ENCODE measurements around the gene MARCHF3. TPM values are rescaled to one million over a fixed set of nuclear protein-coding genes. Genes with fewer than 3 reads are reported as not detected.
"Not testable (repeated sequence)": the region's sequence is repeated elsewhere in the genome, so short reads cannot be mapped to it uniquely, and the experiment has no call there.

Gene MARCHF3
- total RNA-seq, 2 experiments from 2014 or later, result 0.73 to 1.6 TPM

GRCh38 chr5:126848253-126848652 is 182.1 kb downstream of the MARCHF3 start:
- no peak overlapping the region for H3K4me3 Mint-ChIP-seq
- DNase-seq (no peak), ATAC-seq (no peak)
- no peak overlapping the region for H3K27ac Mint-ChIP-seq
- peaks cover 50% of the 10 kb centered on the region for H3K4me1 Mint-ChIP-seq
- peaks cover 15% of the 10 kb centered on the region for H3K36me3 Mint-ChIP-seq
- H3K27me3 Mint-ChIP-seq, result no peaks in the 10 kb centered on the region
- no peaks in the 10 kb centered on the region for H3K9me3 Mint-ChIP-seq (ENCODE audit: low read depth)
- CTCF ChIA-PET, result no interaction called here

DNA sequence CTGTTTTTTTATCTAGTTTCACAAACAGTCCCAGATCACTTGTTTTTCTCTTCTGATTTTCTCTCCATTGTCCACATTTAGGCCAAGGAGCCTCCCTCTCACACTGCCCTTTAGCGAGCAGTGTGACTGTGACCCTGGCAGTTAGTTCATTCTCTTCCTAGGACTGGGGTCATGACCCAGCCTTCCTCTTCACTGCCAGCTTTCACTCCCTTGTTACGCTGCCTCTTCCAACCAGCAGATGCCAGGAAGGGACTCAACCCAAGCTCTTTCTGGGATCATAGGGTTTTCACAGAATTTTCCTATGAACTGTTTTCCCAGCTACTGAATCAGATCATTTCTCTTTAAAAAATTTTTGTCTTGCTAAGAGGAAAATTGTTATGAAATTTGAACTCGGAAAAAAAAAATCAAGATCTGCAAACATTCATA is 182.5 kb downstream of the MARCHF3 start:
- Mint-ChIP-seq H3K9me3 (ENCODE audit: low read depth) (no peaks in the 10 kb centered on the region), H3K4me1 (peaks cover 48% of the 10 kb centered on the region)
- CTCF ChIA-PET, result no interaction called here

GRCh38 chr5:126847456-126847820 is 182.9 kb downstream of the MARCHF3 start:
- DNase-seq, result no peak
- Mint-ChIP-seq H3K27ac (no peak overlapping the region), H3K4me1 (peaks cover 43% of the 10 kb centered on the region), H3K27me3 (no peaks in the 10 kb centered on the region), H3K4me3 (no peak overlapping the region), H3K36me3 (peaks cover 13% of the 10 kb centered on the region), H3K9me3 (ENCODE audit: low read depth) (no peaks in the 10 kb centered on the region)
- CTCF ChIA-PET, result no interaction called here
- no peak for ATAC-seq

More for the DNA sequence above, 182.5 kb downstream of the MARCHF3 start:
- no peak for DNase-seq
- peaks cover 15% of the 10 kb centered on the region for H3K36me3 Mint-ChIP-seq
- no peak overlapping the region for H3K4me3 Mint-ChIP-seq
- H3K27ac Mint-ChIP-seq, result no peak overlapping the region
- no peaks in the 10 kb centered on the region for H3K27me3 Mint-ChIP-seq
- no peak for ATAC-seq

DNA sequence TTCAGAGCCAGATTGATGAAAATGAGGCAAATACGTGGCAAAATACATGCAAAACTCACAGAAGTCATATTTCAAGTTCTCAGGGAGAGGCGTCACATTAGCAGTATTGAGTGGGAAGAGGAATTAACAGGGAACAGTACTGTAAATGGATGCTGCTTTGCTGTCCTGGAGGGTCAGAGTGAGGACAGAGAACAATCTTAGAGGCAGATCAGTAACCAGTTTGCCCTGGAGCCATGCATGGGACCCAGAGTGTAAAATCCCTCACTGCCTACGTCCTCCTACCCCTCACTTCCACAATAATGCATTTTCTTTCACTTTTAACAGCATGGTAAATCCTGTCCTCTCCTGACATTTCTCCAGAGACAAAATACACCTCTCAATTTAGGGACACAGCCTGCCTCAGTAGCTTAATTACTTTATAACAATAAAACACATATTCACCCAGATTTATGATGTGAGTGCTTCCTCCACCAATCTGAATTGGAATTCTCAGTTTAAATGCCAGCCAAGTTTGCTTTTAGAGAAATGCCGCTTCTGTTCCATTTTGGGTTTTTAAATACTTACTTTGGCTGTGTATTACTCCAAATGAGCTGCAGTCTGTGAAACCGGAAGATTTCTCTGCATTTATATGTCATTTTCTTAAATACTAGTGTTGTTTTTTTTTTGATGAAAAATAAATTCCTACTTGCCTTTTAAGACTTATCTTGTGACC is 183.5 kb downstream of the MARCHF3 start:
- peaks cover 39% of the 10 kb centered on the region for H3K4me1 Mint-ChIP-seq
- H3K27me3 Mint-ChIP-seq, result no peaks in the 10 kb centered on the region
- CTCF ChIA-PET, result no interaction called here
- no peak for ATAC-seq
- H3K9me3 Mint-ChIP-seq (ENCODE audit: low read depth), result no peaks in the 10 kb centered on the region
- no peak for DNase-seq
- H3K4me3 Mint-ChIP-seq, result no peak overlapping the region
- H3K36me3 Mint-ChIP-seq, result peaks cover 10% of the 10 kb centered on the region
- no peak overlapping the region for H3K27ac Mint-ChIP-seq

DNA sequence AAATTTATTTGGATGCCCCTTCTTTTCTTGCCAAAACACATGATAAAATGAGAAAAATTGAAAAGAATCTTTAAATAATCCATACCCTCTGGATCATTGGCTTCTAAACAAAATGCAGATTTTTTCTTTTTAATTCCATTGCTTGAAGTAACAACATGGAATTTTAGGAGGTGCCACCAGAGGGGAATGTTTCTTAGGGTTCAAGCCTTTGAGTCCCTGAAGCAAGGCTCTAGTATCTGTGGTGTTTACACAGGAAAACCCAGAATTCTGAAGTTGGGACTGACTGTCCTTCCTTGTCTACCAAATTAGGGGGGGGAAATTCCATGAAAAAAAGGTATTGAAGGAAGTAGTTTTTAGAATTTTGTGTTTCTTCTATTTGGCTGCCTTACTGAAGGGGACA is 184.0 kb downstream of the MARCHF3 start:
- H3K36me3 Mint-ChIP-seq, result peaks cover 8% of the 10 kb centered on the region
- ATAC-seq (no peak), DNase-seq (no peak)
- peaks cover 35% of the 10 kb centered on the region for H3K4me1 Mint-ChIP-seq
- no peaks in the 10 kb centered on the region for H3K27me3 Mint-ChIP-seq
- H3K4me3 Mint-ChIP-seq, result no peak overlapping the region
- H3K9me3 Mint-ChIP-seq (ENCODE audit: low read depth), result no peaks in the 10 kb centered on the region
- CTCF ChIA-PET, result no interaction called here
- peak overlapping the region; percentile 33 for H3K27ac Mint-ChIP-seq

DNA sequence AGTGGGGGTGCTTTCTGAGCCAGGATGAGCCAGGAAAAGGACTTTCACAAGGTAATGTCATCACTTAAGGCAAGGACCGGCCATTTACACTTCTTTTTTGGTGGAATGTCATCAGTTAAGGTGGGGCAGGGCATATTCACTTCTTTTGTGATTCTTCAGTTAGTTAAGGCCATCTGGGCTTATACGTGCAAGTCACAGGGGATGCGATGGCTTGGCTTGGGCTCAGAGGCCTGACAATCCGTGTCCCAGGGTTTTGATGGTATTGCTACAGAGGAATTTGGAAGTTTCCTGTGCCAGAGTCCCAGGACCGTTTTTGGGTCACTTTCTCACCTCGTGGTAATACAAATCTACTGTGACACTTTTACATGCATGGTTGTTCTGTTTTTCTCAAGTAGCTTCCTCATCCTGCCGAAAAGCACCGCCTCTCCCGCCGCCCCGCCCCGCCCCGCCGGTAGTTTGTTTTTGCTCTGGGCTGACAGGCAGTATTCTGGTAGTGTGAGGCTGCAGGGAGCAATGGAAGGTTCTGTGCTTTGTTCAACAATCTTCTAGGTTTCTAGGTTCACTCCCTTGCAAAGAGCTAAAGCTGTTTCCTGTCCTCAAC is 184.8 kb downstream of the MARCHF3 start:
- H3K4me3 Mint-ChIP-seq; H3K9me3 Mint-ChIP-seq (ENCODE audit: low read depth); CTCF ChIA-PET; H3K36me3 Mint-ChIP-seq; H3K27me3 Mint-ChIP-seq: not testable (repeated sequence)
- DNase-seq (peak; percentile 56), ATAC-seq (peak; percentile 83)
- H3K4me1 Mint-ChIP-seq, result peaks cover 32% of the 10 kb centered on the region
- peak overlapping the region; percentile 66 for H3K27ac Mint-ChIP-seq

GRCh38 chr5:126843375-126843774 is 187.0 kb downstream of the MARCHF3 start:
- H3K4me3 Mint-ChIP-seq; CTCF ChIA-PET; H3K9me3 Mint-ChIP-seq (ENCODE audit: low read depth); ATAC-seq; DNase-seq; H3K27me3 Mint-ChIP-seq: not testable (repeated sequence)
- Mint-ChIP-seq H3K36me3 (peaks cover 15% of the 10 kb centered on the region), H3K4me1 (peaks cover 32% of the 10 kb centered on the region), H3K27ac (peak overlapping the region; percentile 42)

GRCh38 chr5:126839407-126839806 is 191.0 kb downstream of the MARCHF3 start:
- ATAC-seq; CTCF ChIA-PET; H3K9me3 Mint-ChIP-seq (ENCODE audit: low read depth); H3K27me3 Mint-ChIP-seq; H3K27ac Mint-ChIP-seq; DNase-seq; H3K4me3 Mint-ChIP-seq: not testable (repeated sequence)
- H3K36me3 Mint-ChIP-seq, result peaks cover 39% of the 10 kb centered on the region
- H3K4me1 Mint-ChIP-seq, result peaks cover 15% of the 10 kb centered on the region

DNA sequence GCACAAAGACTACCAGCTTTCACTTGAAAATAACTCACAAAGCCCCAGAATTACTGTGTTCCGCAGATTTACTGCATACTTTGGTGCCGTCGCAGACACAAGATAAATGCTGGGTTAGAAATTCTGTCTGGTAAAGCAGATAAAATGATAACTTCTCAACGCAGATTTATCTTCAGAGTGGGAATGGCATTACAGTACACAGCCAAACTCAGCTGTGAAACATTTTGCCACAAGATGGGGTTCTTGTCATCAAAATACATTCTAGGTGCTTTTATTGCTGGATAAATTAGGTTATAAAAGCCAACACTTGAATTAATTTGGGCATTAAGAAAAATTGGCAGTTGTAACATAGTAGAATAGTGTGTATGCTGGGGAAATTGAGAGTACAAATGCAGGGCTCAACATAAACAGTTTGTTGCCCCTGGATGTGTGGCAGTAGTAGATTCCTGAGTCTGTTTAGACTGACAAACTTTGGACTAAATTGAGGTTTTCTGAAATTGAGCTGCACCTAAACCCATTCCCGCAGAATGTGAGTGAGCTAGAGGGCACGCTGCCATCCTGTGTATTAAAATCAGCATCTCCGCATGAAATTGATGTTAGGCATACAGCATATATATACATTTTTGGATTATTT is 192.3 kb downstream of the MARCHF3 start:
- no peak for DNase-seq
- no peaks in the 10 kb centered on the region for H3K27me3 Mint-ChIP-seq
- ATAC-seq, result no peak
- peaks cover 50% of the 10 kb centered on the region for H3K36me3 Mint-ChIP-seq
- no peak overlapping the region for H3K27ac Mint-ChIP-seq
- H3K4me3 Mint-ChIP-seq, result no peak overlapping the region
- peaks cover 5% of the 10 kb centered on the region for H3K4me1 Mint-ChIP-seq
- no peaks in the 10 kb centered on the region for H3K9me3 Mint-ChIP-seq (ENCODE audit: low read depth)
- CTCF ChIA-PET, result interaction anchor here (1.3 to 1.5 kb wide), 2 partner anchors 21 to 162 kb away, joined by 3 to 5 read pairs; no protein-coding TSS in a partner anchor

GRCh38 chr5:126837242-126837641 is 193.1 kb downstream of the MARCHF3 start:
- CTCF ChIA-PET, result interaction anchor here (1.3 to 1.5 kb wide), 2 partner anchors 20 to 161 kb away, joined by 3 to 5 read pairs; no protein-coding TSS in a partner anchor
- peaks cover 5% of the 10 kb centered on the region for H3K4me1 Mint-ChIP-seq
- H3K27ac Mint-ChIP-seq, result no peak overlapping the region
- DNase-seq (no peak), ATAC-seq (no peak)
- H3K36me3 Mint-ChIP-seq, result peaks cover 57% of the 10 kb centered on the region
- no peaks in the 10 kb centered on the region for H3K27me3 Mint-ChIP-seq
- no peak overlapping the region for H3K4me3 Mint-ChIP-seq
- no peaks in the 10 kb centered on the region for H3K9me3 Mint-ChIP-seq (ENCODE audit: low read depth)

DNA sequence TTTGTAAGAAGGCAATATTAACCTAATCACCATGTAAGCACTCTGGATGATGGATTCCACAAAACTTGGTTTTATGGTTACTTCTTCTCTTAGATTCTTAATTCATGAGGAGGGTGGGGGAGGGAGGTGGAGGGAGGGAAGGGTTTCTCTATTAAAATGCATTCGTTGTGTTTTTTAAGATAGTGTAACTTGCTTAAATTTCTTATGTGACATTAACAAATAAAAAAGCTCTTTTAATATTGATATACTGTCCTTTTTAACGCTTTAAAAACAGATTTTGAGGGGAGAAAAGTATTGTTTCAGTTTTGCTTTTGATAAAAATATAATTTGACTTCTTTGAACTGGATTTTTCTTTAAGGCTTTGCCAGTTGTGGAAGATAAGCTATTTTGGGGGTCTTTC is 193.6 kb downstream of the MARCHF3 start:
- Mint-ChIP-seq H3K27ac (no peak overlapping the region), H3K9me3 (ENCODE audit: low read depth) (no peaks in the 10 kb centered on the region), H3K4me1 (peaks cover 4% of the 10 kb centered on the region), H3K36me3 (peaks cover 57% of the 10 kb centered on the region), H3K27me3 (no peaks in the 10 kb centered on the region), H3K4me3 (no peak overlapping the region)
- DNase-seq, result no peak
- no peak for ATAC-seq
- CTCF ChIA-PET, result interaction anchor here (1.3 kb wide), 1 partner anchor 161 kb away, joined by 3 read pairs; no protein-coding TSS in a partner anchor

GRCh38 chr5:126831156-126831555 is 199.2 kb downstream of the MARCHF3 start:
- H3K4me1 Mint-ChIP-seq, result peaks cover 4% of the 10 kb centered on the region
- DNase-seq (no peak), ATAC-seq (no peak)
- H3K4me3 Mint-ChIP-seq, result no peak overlapping the region
- no peaks in the 10 kb centered on the region for H3K27me3 Mint-ChIP-seq
- no peaks in the 10 kb centered on the region for H3K9me3 Mint-ChIP-seq (ENCODE audit: low read depth)
- CTCF ChIA-PET, result interaction anchor here (0.7 to 1.7 kb wide), 3 partner anchors 9 to 19 kb away, joined by 3 to 4 read pairs (median 3); no protein-coding TSS in a partner anchor
- no peak overlapping the region for H3K27ac Mint-ChIP-seq
- peaks cover 71% of the 10 kb centered on the region for H3K36me3 Mint-ChIP-seq

- ATAC-seq (no peak), DNase-seq (no peak)
- Mint-ChIP-seq H3K4me1 (peaks cover 4% of the 10 kb centered on the region), H3K9me3 (ENCODE audit: low read depth) (no peaks in the 10 kb centered on the region), H3K36me3 (peaks cover 71% of the 10 kb centered on the region), H3K27ac (no peak overlapping the region), H3K4me3 (no peak overlapping the region), H3K27me3 (no peaks in the 10 kb centered on the region)
- CTCF ChIA-PET, result interaction anchor here (0.5 to 1.7 kb wide), 3 partner anchors 13 to 771 kb away, joined by 3 to 4 read pairs (median 3); no protein-coding TSS in a partner anchor
Observed at GRCh38 chr5:126830061-126830460, 200.3 kb downstream of the MARCHF3 start.

Measured in activated CD8-positive, alpha-beta memory T cell treated with anti-CD3 and anti-CD28 coated beads, Interleukin-2, amount 10 ng/mL, durations not matched to agents 7 days and 5 days (primary cell).